ENCODE results near the gene AJAP1. TPM values are rescaled to one million over a fixed set of nuclear protein-coding genes. Genes with fewer than 3 reads are reported as not detected.

AJAP1 gene
- total and polyA plus RNA-seq, 2 of the 13 experiments (the other 11 are each of a cell fraction or from before 2014, with no cell fraction given): not detected

DNA sequence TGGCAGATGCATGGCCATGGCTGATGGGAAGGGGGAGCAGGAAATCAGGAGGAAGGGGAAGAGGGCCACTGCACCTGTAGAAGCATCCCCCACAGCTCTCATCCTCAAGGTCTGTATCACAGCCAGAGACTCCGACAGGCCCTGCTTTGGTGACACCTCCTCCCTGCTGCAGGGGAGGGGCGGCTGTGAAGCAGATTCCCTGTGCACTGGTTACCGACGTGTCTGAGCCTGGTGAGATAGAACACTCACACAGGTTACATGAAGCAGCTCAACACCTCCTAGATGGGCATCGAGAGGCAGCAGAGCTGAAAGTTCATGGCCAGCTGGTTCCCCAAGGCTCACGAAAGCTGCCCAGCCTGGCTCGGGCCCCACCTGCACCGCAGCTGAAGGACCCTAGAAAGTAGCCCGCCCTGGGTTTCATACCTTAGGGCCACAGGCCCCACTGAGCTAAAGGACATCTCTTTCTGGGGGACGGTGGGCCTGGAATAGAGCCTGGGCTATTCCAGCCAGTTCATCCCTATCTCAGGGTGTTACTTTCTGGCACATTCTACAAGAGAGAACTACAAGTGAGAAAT is 30.2 kb upstream of the AJAP1 start (continued):
- TF ChIP-seq SIX1 (CRISPR knock-in tag; IDR thresholded peaks at IDR 0.05; ENCODE audit: borderline replicate concordance) (no peak), NR3C1 (CRISPR knock-in tag; IDR thresholded peaks at IDR 0.05) (no peak), BCL6 (CRISPR knock-in tag; IDR thresholded peaks at IDR 0.05) (no peak), ZMAT3 (CRISPR knock-in tag; conservative IDR thresholded peaks at IDR 0.05) (no peak)

DNA sequence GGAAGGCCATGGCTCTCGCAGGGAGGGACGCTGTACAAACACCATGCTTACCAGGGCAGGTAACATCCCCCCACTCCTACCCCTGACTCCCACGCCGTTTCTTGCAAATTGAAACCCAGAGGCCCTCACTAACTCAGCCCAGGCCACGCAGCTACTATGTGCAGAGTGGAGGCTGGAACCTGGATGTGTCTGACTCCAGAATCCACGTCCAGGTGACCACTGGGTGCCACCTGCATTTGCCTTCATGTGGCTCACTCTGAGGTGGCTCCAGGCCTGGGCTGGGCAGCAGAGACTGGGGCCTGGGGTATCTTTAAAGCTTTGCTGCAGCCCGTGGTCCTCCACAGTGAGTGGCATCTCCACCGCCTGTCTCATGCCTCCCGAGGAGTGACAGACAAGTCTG is 29.6 kb upstream of the AJAP1 start:
- intact Hi-C loops (cut with micrococcal nuclease; ENCODE audit: unreplicated experiment): no loop called here

More for the DNA sequence above, 29.6 kb upstream of the AJAP1 start:
- BruUV-seq (replicated peaks): no TSS peak
- ATAC-seq (no peak), FAIRE-seq (no peak), DNase-seq (ENCODE audit: low spot score) (no peak)
- H3K79me2 ChIP-seq (ENCODE audit: insufficient read depth, low read length): no peaks in the 10 kb centered on the region
- TF ChIP-seq, protein P1, sequence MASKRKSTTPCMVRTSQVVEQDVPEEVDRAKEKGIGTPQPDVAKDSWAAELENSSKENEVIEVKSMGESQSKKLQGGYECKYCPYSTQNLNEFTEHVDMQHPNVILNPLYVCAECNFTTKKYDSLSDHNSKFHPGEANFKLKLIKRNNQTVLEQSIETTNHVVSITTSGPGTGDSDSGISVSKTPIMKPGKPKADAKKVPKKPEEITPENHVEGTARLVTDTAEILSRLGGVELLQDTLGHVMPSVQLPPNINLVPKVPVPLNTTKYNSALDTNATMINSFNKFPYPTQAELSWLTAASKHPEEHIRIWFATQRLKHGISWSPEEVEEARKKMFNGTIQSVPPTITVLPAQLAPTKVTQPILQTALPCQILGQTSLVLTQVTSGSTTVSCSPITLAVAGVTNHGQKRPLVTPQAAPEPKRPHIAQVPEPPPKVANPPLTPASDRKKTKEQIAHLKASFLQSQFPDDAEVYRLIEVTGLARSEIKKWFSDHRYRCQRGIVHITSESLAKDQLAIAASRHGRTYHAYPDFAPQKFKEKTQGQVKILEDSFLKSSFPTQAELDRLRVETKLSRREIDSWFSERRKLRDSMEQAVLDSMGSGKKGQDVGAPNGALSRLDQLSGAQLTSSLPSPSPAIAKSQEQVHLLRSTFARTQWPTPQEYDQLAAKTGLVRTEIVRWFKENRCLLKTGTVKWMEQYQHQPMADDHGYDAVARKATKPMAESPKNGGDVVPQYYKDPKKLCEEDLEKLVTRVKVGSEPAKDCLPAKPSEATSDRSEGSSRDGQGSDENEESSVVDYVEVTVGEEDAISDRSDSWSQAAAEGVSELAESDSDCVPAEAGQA (IDR thresholded peaks at IDR 0.05; ENCODE audit: low read depth): no peak
- TF ChIP-seq, protein P1 (CRISPR knock-in tag; IDR thresholded peaks at IDR 0.05; ENCODE audit: borderline replicate concordance): no peak
- TF ChIP-seq ZNF879 (CRISPR knock-in tag; IDR thresholded peaks at IDR 0.05): no peak
- no peak for TF ChIP-seq ZNF792 (CRISPR knock-in tag; IDR thresholded peaks at IDR 0.05)
- H4K20me1 ChIP-seq (ENCODE audit: insufficient read depth, low read length): 0 out of 2 replicates have a peak, but pooled peaks cover 7% of the 10 kb centered on the region
- peaks cover 0 to 39% of the 10 kb centered on the region in 2 experiments; a peak in 2 of 5 replicates for H3K27me3 ChIP-seq (ENCODE audit: control insufficient read depth in 1 of 2, insufficient read depth in 2 of 2, low read length in 2 of 2)
- H3K9ac ChIP-seq (ENCODE audit: insufficient read depth, low read depth, low read length): no peak overlapping the region
- in situ Hi-C loops (cut with HindIII; ENCODE audit: extremely low pct_ligation_motif_present, low pct_unique_long_range_greater_than_20kb): no loop called here
- no peaks in the 10 kb centered on the region for H3K36me3 ChIP-seq (replicated peaks in 1 of 2; ENCODE audit: control insufficient read depth in 1 of 2, insufficient read depth in 2 of 2, low read length in 2 of 2)
- H3K4me3 ChIP-seq (replicated peaks in 1 of 3; ENCODE audit: insufficient read depth in 1 of 3, low read depth in 2 of 3, low read length in 3 of 3): no peak overlapping the region
- POLR2A ChIA-PET: no interaction called here
- 0% methylated on average over 4 of the region's 9 CpGs for WGBS (ENCODE audit: low lambda C conversion rate)
- CTCF ChIA-PET (ENCODE audit: low intra/inter-chr PET ratio, low total read pairs): no interaction called here
- no peak overlapping the region for H2AFZ ChIP-seq (ENCODE audit: low read length)
- H3K27ac ChIP-seq (ENCODE audit: extremely low read length, insufficient read depth, low read length): no peak overlapping the region
- H3K4me1 ChIP-seq (ENCODE audit: insufficient read depth, low read length): no peaks in the 10 kb centered on the region
- H3K4me2 ChIP-seq (ENCODE audit: low read depth, low read length): no peak overlapping the region
- no peaks in the 10 kb centered on the region for H3K9me3 ChIP-seq (ENCODE audit: low read length)
